Ishikawa (cell line): Measurements from ENCODE around the gene PPAN.

Source experiments
- CEBPB ChIP-seq: IDR thresholded peaks from 2 replicates; pipeline ENCODE4 v1.6.1; 2012
- CREB1 ChIP-seq: IDR thresholded peaks from 2 replicates; pipeline ENCODE4 v1.6.1; 2012; ENCODE audit warnings: low read depth
- EGR1 ChIP-seq: IDR thresholded peaks from 2 replicates; pipeline ENCODE4 v1.6.1; 2012
- EP300 ChIP-seq: IDR thresholded peaks from 2 replicates; pipeline ENCODE4 v1.6.1; 2012; ENCODE audit warnings: borderline replicate concordance
- FOXM1 ChIP-seq: IDR thresholded peaks from 2 replicates; pipeline ENCODE4 v1.6.1; 2012; ENCODE audit warnings: low read depth, borderline replicate concordance
- NFIC ChIP-seq: IDR thresholded peaks from 2 replicates; pipeline ENCODE4 v1.6.1; 2012
- RAD21 ChIP-seq: IDR thresholded peaks from 2 replicates; pipeline ENCODE4 v1.6.1; 2012; ENCODE audit warnings: low read depth
- REST ChIP-seq: IDR thresholded peaks from 2 replicates; pipeline ENCODE4 v1.6.1; 2012; ENCODE audit warnings: low read depth, mild to moderate bottlenecking
- TAF1 ChIP-seq: IDR thresholded peaks from 2 replicates; pipeline ENCODE4 v1.6.1; 2012; ENCODE audit warnings: low read depth, mild to moderate bottlenecking
- TCF12 ChIP-seq: IDR thresholded peaks from 2 replicates; pipeline ENCODE4 v1.6.1; 2012; ENCODE audit warnings: low read depth
- TEAD4 ChIP-seq: IDR thresholded peaks from 2 replicates; pipeline ENCODE4 v1.6.1; 2012
- YY1 ChIP-seq: IDR thresholded peaks from 2 replicates; pipeline ENCODE4 v1.6.1; 2012; ENCODE audit warnings: low read depth
- ZBTB7A ChIP-seq: IDR thresholded peaks from 2 replicates; pipeline ENCODE4 v1.6.1; 2012; ENCODE audit warnings: low read depth
- TF ChIP-seq, protein P1 (sequence below): IDR thresholded peaks from 2 replicates; pipeline ENCODE4 v1.6.1; 2012
- TF ChIP-seq, protein P2 (sequence below): IDR thresholded peaks from 2 replicates; pipeline ENCODE4 v1.6.1; 2012

PPAN gene

GRCh38 chr19:10105509-10106099 lies 558 bp upstream of the PPAN start:
- TF ChIP-seq YY1: no peak
- TF ChIP-seq CEBPB: no peak
- no peak for TF ChIP-seq TAF1
- no peak for TF ChIP-seq EP300
- TF ChIP-seq ZBTB7A: no peak
- TF ChIP-seq FOXM1: no peak
- TF ChIP-seq TEAD4: no peak
- TF ChIP-seq, protein P1, sequence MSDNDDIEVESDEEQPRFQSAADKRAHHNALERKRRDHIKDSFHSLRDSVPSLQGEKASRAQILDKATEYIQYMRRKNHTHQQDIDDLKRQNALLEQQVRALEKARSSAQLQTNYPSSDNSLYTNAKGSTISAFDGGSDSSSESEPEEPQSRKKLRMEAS: no peak
- TF ChIP-seq, protein P2, sequence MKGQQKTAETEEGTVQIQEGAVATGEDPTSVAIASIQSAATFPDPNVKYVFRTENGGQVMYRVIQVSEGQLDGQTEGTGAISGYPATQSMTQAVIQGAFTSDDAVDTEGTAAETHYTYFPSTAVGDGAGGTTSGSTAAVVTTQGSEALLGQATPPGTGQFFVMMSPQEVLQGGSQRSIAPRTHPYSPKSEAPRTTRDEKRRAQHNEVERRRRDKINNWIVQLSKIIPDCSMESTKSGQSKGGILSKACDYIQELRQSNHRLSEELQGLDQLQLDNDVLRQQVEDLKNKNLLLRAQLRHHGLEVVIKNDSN: no peak
- no peak for TF ChIP-seq CREB1
- no peak for TF ChIP-seq REST
- TF ChIP-seq RAD21: no peak

- TF ChIP-seq NFIC (no peak), TEAD4 (no peak), CREB1 (no peak), FOXM1 (no peak), EP300 (no peak), EGR1 (no peak), TAF1 (no peak), REST (no peak)
- TF ChIP-seq, protein P2: no peak
- TF ChIP-seq, protein P1: no peak
Observed at GRCh38 chr19:10107254-10107653, 1.1 kb downstream of the PPAN start.

GRCh38 chr19:10107817-10108367 lies 1.7 kb downstream of the PPAN start:
- TF ChIP-seq, protein P2: no peak
- no peak for TF ChIP-seq EGR1
- TF ChIP-seq TEAD4: no peak
- no peak for TF ChIP-seq TAF1
- no peak for TF ChIP-seq RAD21
- no peak for TF ChIP-seq EP300
- TF ChIP-seq ZBTB7A: no peak
- no peak for TF ChIP-seq YY1
- no peak for TF ChIP-seq CREB1
- TF ChIP-seq CEBPB: no peak
- no peak for TF ChIP-seq FOXM1
- TF ChIP-seq TCF12: no peak
- no peak for TF ChIP-seq REST
- TF ChIP-seq, protein P1: no peak
- TF ChIP-seq NFIC: no peak

DNA sequence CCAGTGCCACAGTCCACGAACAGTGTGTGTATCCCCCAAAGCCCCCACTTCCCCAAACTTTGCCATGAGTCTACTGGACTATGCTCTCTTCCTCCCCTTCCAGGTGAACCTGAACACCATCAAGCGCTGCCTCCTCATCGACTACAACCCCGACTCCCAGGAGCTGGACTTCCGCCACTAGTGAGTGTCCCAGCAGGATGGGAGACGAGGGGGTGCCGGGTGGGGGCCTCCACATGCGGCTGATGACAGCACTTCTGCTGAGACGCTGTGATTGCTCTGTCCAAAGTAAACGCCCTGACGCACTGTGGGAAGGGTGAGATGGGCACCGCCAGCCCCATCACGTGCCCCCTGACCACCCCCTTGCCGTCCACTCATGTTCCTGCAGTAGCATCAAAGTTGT lies 3.4 kb downstream of the PPAN start:
- TF ChIP-seq EP300 (no peak), REST (no peak), EGR1 (no peak), TEAD4 (no peak), TAF1 (no peak), CEBPB (no peak), TCF12 (no peak), RAD21 (no peak), ZBTB7A (no peak), YY1 (no peak), FOXM1 (no peak), NFIC (no peak), CREB1 (no peak)
- TF ChIP-seq, protein P1: no peak
- TF ChIP-seq, protein P2: no peak
